RWPE2 (cell line): ENCODE measurements around the gene STK24.

Experiments used
- ATAC-seq: fragments of 200-7000 bp; cut with Tn5 transposase; 3 replicates; pipeline ENCODE4 v1.9.1; 2021; ENCODE audit warnings: low read depth
- DNase-seq: peaks from one replicate; pipeline ENCODE4 v3.0.0-alpha.2; 2020; ENCODE audit warnings: low spot score
- H3K27ac ChIP-seq: fragments of 450-650 bp; 2 replicates; pipeline ENCODE4 v1.5.1; 2017; ENCODE audit warnings: mild to moderate bottlenecking; ENCODE audit not compliant: poor library complexity, severe bottlenecking
- H3K27me3 ChIP-seq: fragments of 250-450 bp; sonication (Bioruptor Pico); 2 replicates; pipeline ENCODE4 v1.5.1; 2021; ENCODE audit warnings: mild to moderate bottlenecking, moderate library complexity; ENCODE audit not compliant: insufficient read depth, poor library complexity, severe bottlenecking
- H3K36me3 ChIP-seq: fragments of 250-450 bp; sonication (Bioruptor Pico); 2 replicates; pipeline ENCODE4 v1.5.1; 2020; ENCODE audit warnings: low read depth, mild to moderate bottlenecking, moderate library complexity
- H3K4me1 ChIP-seq: fragments of 250-450 bp; sonication (Bioruptor Pico); 2 replicates; pipeline ENCODE4 v1.5.1; 2021; ENCODE audit warnings: mild to moderate bottlenecking, moderate library complexity; ENCODE audit not compliant: insufficient read depth, poor library complexity, severe bottlenecking
- H3K4me3 ChIP-seq: fragments of 250-450 bp; sonication (Bioruptor Pico); 2 replicates; pipeline ENCODE4 v1.5.1; 2021; ENCODE audit warnings: mild to moderate bottlenecking, moderate library complexity; ENCODE audit not compliant: severe bottlenecking
- H3K9me3 ChIP-seq: fragments of 250-450 bp; sonication (Bioruptor Pico); 2 replicates; pipeline ENCODE4 v1.5.1; 2021; ENCODE audit warnings: mild to moderate bottlenecking, moderate library complexity; ENCODE audit not compliant: severe bottlenecking
- CTCF ChIP-seq: fragments of 450-650 bp; IDR thresholded peaks from one replicate; pipeline ENCODE4 v1.5.1; 2017; ENCODE audit warnings: mild to moderate bottlenecking, moderate library complexity; ENCODE audit not compliant: poor library complexity, severe bottlenecking

Gene STK24

DNA sequence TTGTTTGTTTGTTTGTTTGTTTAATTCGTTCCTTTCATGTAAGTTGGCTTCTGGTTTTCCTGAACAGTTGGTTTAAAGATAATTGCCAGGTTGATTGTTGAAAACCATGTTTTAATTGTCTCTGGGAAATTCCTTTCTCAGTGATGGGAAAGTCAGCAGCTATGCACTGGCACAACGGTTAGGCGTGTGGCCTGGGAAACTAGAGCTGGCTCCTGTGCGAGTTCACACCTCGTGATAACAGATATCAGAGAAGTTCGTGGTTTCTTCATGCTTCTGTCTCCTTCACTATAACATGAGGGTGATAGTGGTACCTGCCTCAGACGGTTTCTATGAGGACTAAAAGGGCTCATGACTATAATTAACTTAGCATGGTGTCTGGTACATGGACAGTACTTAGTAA, 153.5 kb downstream of the STK24 start:
- no peak for ATAC-seq
- no peak for DNase-seq
- Histone ChIP-seq H3K27ac (no peak overlapping the region), H3K9me3 (no peaks in the 10 kb centered on the region), H3K27me3 (no peaks in the 10 kb centered on the region), H3K36me3 (0 out of 2 replicates have a peak, but pooled peaks cover 3% of the 10 kb centered on the region), H3K4me3 (no peak overlapping the region), H3K4me1 (no peaks in the 10 kb centered on the region)
- TF ChIP-seq CTCF: no peak

DNA sequence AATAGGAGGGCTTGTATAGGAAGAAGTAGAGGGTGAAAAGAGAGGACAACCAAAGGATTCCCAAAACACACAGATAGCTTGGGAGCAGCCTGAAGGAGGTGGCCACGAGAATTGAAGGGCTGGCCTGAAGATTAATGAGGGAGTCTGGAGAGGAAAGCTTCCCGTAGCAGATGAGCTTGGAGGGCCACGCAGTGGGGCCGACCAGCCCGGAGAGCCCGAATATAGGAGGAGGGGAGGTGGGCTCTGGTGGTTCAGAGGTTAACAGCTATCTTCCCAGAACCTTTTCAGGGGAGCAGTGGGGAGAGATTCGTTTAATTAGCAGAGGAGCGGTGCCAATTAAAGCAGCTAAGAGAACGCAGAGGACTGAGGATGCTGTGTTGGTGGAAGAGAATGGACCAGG, 154.9 kb downstream of the STK24 start:
- H3K27me3 ChIP-seq: no peaks in the 10 kb centered on the region
- H3K9me3 ChIP-seq: no peaks in the 10 kb centered on the region
- TF ChIP-seq CTCF: no peak
- 0 out of 2 replicates have a peak, but pooled peaks cover 3% of the 10 kb centered on the region for H3K36me3 ChIP-seq
- H3K4me3 ChIP-seq: no peak overlapping the region
- no peak for ATAC-seq
- no peak overlapping the region for H3K27ac ChIP-seq
- DNase-seq: no peak
- no peaks in the 10 kb centered on the region for H3K4me1 ChIP-seq

- ATAC-seq: no peak
- H3K27me3 ChIP-seq: no peaks in the 10 kb centered on the region
- H3K4me1 ChIP-seq: no peaks in the 10 kb centered on the region
- no peaks in the 10 kb centered on the region for H3K9me3 ChIP-seq
- H3K27ac ChIP-seq: no peak overlapping the region
- TF ChIP-seq CTCF: no peak
- H3K4me3 ChIP-seq: no peak overlapping the region
- DNase-seq: peak; percentile 26
- H3K36me3 ChIP-seq: no peaks in the 10 kb centered on the region
These were observed 156.2 kb downstream of the STK24 start for GRCh38 chr13:98420554-98421175.

DNA sequence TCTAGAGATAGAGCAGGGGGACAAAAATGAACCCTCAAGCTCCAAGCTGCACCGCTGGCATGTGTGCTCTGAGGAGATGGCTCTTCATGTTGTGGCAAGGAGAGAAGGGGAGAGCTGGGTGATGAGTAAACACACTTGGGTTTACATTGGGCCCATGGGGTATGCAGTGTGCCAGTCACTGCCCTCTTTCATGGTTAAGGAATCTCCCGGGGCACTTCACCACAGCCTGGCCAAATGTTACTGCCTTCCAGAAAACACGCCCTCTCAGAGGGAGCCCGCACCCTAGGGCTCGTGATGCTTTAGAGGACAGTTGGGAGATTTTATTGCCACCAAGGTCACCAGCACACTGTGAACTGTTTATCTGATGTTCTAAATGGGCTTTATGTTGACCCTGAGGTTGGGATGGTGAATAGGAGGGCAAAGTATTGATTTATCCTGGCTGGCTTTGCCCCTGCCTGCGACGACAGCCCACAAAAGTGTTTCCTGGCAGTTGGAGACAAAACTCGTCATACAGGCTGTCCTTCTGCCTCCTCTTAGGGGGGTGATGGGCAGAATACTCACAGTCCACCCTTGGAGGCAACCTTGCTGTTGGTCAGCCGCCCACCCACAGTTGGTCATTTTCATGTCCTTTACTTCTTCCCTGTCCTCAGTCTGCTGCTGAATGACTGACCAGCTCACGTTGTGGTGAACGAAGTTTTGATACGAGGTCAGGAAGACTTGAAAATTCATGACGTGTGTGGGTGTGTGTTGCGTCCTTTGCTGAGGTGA, 156.9 kb downstream of the STK24 start:
- Histone ChIP-seq H3K27ac (no peak overlapping the region), H3K4me1 (no peaks in the 10 kb centered on the region), H3K4me3 (no peak overlapping the region), H3K9me3 (no peaks in the 10 kb centered on the region), H3K27me3 (no peaks in the 10 kb centered on the region), H3K36me3 (no peaks in the 10 kb centered on the region)
- no peak for ATAC-seq
- DNase-seq: peak; percentile 23
- no peak for TF ChIP-seq CTCF

DNA sequence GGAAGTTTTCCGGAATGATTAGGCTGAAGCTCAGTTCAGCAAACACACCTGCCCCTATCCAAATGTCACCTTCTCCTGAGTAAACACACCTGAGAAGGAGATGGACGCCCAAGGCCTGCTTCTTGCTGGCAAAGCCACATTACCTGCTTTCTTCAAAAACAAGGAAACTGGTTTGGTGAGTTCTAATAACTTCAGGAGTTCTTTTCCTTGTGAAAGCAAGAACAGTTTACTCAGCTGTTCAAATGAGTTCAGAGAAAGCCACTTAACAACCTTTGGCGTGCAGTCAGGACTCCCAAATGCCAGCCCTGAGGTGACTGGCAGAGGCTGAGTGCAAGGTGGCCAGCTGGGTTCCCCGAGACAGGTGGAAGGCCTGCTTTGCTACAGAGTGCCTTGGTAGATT, 160.5 kb downstream of the STK24 start:
- Histone ChIP-seq H3K9me3 (no peaks in the 10 kb centered on the region), H3K4me3 (no peak overlapping the region), H3K27ac (no peak overlapping the region), H3K36me3 (0 out of 2 replicates have a peak, but pooled peaks cover 7% of the 10 kb centered on the region), H3K27me3 (no peaks in the 10 kb centered on the region), H3K4me1 (no peaks in the 10 kb centered on the region)
- TF ChIP-seq CTCF: no peak
- DNase-seq (no peak), ATAC-seq (no peak)
